ENCODE results near the gene RAB3D. TPM values are rescaled to one million over a fixed set of nuclear protein-coding genes. Genes with fewer than 3 reads are reported as not detected.

The RAB3D gene
- total RNA-seq, 4 donors from 2014 or later = 9.5 to 16.4 (median 12.7) TPM

GRCh38 chr19:11370744-11371143, 31.3 kb upstream of the RAB3D start:
- peaks cover 0 to 7% (median 0%) of the 10 kb centered on the region in 3 donors for H3K36me3 ChIP-seq
- no peaks in the 10 kb centered on the region for H3K9me3 ChIP-seq
- H3K4me3 ChIP-seq = no peak overlapping the region
- peaks cover 0 to 11% (median 4%) of the 10 kb centered on the region in 4 donors for H3K4me1 ChIP-seq
- no peak overlapping the region for H3K27ac ChIP-seq
- H3K27me3 ChIP-seq = no peaks in the 10 kb centered on the region
- TF ChIP-seq POLR2A (IDR thresholded peaks at IDR 0.05) (no peak), CTCF (IDR thresholded peaks at IDR 0.05) (no peak)
- DNase-seq = no peak

DNA sequence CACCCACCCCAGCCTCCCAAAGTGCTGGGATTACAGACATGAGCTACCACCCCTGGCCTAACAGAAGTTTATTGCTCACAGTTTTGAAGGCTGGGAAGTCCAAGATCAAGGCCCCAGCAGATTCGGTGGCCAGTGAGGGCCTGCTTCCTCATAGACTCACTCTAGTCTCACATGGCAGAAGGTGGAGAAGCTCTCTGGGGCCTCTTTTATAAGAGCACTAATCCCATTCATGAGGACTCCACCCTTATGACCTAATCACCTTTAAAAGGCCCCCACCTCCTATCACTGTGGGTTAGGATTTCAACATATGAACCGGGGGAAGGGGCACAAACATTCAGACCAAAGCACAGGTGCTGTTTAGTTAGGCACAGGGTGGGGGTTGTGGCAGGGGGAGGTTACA, 28.1 kb upstream of the RAB3D start:
- no peak for DNase-seq
- peaks cover 0 to 7% (median 0%) of the 10 kb centered on the region in 3 donors for H3K36me3 ChIP-seq
- no peaks in the 10 kb centered on the region for H3K4me1 ChIP-seq
- H3K27ac ChIP-seq = no peak overlapping the region
- no peaks in the 10 kb centered on the region for H3K9me3 ChIP-seq
- H3K4me3 ChIP-seq = no peak overlapping the region
- no peaks in the 10 kb centered on the region for H3K27me3 ChIP-seq
- TF ChIP-seq POLR2A (IDR thresholded peaks at IDR 0.05) (no peak), CTCF (IDR thresholded peaks at IDR 0.05) (no peak)

- Histone ChIP-seq H3K36me3 (peaks cover 0 to 7% (median 0%) of the 10 kb centered on the region in 3 donors), H3K4me3 (no peak overlapping the region), H3K9me3 (no peaks in the 10 kb centered on the region), H3K27ac (no peak overlapping the region), H3K4me1 (peaks cover 0 to 5% (median 0%) of the 10 kb centered on the region in 4 donors), H3K27me3 (no peaks in the 10 kb centered on the region)
- TF ChIP-seq CTCF (IDR thresholded peaks at IDR 0.05) (no peak), POLR2A (IDR thresholded peaks at IDR 0.05) (no peak)
- no peak for DNase-seq
These were observed 26.2 kb upstream of the RAB3D start for GRCh38 chr19:11365557-11366117.

DNA sequence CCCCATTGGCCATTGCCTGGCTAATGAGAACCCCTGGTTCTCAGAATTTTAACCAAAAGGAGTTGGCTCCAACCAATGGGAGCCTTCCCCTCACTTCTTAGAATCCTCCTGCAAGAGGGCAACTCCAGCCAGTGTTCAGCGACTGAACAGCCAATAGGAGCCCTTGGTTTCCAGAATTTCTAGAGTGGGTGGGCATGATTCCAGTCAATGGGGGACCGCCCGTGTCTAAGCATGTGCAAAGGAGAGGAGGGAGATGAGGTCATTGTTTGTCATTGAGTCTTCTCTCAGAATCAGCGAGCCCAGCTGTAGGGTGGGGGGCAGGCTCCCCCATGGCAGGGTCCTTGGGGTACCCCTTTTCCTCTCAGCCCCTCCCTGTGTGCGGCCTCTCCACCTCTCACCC, 25.5 kb upstream of the RAB3D start:
- no peaks in the 10 kb centered on the region for H3K9me3 ChIP-seq
- TF ChIP-seq CTCF (IDR thresholded peaks at IDR 0.05) (no peak), POLR2A (IDR thresholded peaks at IDR 0.05) (no peak)
- no peak overlapping the region for H3K4me3 ChIP-seq
- H3K27ac ChIP-seq = no peak overlapping the region
- no peaks in the 10 kb centered on the region for H3K27me3 ChIP-seq
- peaks cover 0 to 5% (median 0%) of the 10 kb centered on the region in 4 donors for H3K4me1 ChIP-seq
- no peak for DNase-seq
- peaks cover 0 to 7% (median 0%) of the 10 kb centered on the region in 3 donors for H3K36me3 ChIP-seq

DNA sequence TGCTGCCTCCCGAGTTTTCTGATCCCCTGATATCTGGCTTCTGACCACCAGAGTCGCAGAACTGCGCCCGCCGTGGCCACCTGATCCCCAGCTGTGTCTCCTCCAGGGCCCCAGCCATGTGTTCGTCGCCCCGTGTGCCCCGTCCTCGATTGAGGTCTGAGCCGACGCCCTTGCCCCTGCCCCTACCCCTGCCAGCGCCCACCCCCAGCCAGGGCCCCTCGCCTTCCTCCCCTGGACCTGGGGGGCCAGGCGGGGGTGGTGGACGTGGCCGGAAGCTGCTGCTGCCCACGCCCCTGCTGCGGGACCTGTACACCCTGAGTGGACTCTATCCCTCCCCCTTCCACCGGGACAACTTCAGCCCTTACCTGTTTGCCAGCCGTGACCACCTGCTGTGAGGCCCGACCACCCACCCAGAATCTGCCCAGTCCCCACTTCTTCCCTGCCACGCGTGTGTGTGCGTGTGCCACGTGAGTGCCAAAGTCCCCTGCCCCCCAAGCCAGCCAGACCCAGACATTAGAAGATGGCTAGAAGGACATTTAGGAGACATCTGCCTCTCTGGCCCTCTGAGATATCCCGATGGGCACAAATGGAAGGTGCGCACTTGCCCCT, 24.9 kb upstream of the RAB3D start:
- H3K9me3 ChIP-seq = no peaks in the 10 kb centered on the region
- H3K4me3 ChIP-seq = no peak overlapping the region
- TF ChIP-seq CTCF (IDR thresholded peaks at IDR 0.05) = no peak
- no peak for TF ChIP-seq POLR2A (IDR thresholded peaks at IDR 0.05)
- H3K27ac ChIP-seq = no peak overlapping the region
- peaks cover 0 to 5% (median 0%) of the 10 kb centered on the region in 4 donors for H3K4me1 ChIP-seq
- no peaks in the 10 kb centered on the region for H3K27me3 ChIP-seq
- peaks cover 0 to 7% (median 0%) of the 10 kb centered on the region in 3 donors for H3K36me3 ChIP-seq
- no peak for DNase-seq
